HG03342 (cell line): ENCODE data around the gene PLEKHG1.
A peak's percentile ranks its signal among the peaks of the same experiment; 100 is the strongest.

Experiments
- ATAC-seq: cut with Tn5 transposase; IDR thresholded peaks from one replicate; pipeline ENCODE4 v1.9.1; 2021; ENCODE audit warnings: mild to moderate bottlenecking, moderate library complexity; ENCODE audit not compliant: unreplicated experiment

The PLEKHG1 gene

DNA sequence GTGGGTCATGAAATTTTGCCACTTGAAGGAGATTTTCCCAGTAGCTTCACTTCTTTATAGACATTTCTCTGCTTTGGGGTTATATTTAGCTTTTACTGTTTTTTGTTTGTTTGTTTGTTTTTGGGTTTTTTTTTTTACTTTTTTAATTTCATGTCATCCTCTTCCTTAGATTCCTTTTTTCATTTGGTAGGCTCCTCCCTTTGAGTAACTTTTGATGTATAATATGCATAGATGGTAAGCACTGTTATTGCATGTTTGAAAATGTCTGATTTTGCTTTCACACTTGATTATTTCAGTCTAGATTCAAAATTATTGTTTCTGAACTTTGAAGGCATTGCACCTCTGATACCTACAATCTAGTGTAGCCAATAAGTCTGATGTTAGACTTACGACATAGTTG, 37.6 kb downstream of the PLEKHG1 start:
- ATAC-seq: no peak

DNA sequence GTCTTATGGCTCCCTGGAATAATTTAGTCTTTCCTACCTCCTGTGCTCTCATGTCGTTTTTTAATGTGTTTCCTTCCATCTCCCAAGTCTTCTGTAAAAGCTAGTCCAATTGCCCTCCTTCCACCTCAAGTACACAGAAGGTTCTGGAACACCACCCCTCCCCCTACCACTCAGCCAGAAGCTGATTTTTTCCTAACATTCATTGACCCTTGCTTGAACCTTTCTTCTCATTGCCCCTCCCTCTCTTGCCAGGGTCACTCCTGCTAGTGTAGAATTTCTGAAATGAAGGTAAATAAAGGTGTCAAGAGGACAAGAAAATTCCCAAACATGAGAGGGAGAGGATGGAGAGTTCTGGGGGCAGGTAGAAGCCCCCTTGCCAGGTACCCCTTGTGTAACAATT, 38.6 kb downstream of the PLEKHG1 start:
- no peak for ATAC-seq

DNA sequence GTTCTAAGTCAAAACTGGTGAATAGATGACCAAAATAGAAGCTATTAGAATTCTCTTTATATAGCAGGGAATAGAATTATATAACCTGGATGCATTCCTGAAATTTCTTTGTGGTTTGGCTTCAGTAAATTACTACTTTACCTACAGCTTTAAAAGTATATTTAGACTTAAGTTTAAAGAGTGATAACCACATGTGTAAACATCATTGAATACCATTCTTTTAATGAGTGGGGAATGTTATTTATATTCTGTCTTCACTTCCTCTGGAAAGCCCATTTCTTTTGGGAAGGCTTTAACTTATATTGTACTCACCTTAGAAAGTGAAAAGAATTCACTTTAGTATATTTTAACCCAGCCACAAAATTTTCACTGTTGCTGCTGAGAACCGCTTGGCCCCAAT, 39.1 kb downstream of the PLEKHG1 start:
- ATAC-seq: no peak

DNA sequence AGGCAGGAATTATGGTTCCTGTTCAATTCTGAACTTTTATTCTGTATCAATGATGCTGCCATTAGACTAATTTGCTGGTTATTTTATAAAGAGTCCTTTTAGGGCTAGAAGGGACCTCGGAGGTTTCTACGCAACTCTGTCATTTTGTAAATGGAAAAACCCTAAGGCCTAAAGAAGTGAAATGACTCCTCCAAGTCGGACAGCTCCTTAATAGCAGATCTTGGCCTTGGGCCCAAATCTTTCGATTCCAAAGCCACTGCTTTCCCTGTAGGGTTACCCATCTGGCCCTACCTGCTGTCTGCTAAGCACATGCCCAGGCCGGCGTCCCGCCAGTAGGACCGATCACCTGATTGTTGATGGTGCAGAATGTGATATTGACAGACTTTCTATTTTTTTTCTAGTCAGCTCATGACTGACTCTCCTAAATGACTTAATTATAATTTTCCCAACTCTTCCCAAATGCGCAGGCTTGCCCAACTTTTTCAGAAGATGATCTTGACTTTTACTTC, 40.2 kb downstream of the PLEKHG1 start:
- no peak for ATAC-seq

DNA sequence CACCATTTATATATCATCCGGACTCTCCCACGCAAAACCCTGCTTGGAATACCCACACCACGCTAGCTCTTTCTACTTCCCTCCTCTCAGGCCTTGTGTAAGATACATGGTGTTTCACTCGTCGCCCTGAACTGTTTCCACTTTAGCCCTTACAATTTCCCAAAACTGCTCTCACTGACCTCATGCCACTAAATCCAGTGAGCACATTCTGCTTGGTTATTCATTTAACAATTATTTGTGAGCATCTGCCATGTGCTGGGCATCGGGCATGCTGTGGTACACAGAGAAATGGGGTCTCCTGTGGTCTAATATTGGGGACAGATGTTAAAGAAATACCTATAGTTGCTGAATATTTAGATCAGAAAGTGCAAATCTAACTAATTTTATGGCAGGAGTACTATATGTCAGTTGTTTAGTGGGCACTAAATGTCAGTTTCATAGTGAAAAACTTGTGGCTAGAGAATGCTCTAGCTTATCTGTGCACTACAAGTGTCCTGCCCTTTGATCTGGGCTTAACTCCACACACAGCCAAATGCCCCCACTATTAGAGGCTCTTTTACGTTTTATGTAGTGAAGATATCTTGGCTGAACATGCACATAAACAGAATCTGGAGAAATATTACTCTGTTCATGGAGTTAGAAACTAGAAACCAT, 41.0 kb downstream of the PLEKHG1 start:
- ATAC-seq: no peak

DNA sequence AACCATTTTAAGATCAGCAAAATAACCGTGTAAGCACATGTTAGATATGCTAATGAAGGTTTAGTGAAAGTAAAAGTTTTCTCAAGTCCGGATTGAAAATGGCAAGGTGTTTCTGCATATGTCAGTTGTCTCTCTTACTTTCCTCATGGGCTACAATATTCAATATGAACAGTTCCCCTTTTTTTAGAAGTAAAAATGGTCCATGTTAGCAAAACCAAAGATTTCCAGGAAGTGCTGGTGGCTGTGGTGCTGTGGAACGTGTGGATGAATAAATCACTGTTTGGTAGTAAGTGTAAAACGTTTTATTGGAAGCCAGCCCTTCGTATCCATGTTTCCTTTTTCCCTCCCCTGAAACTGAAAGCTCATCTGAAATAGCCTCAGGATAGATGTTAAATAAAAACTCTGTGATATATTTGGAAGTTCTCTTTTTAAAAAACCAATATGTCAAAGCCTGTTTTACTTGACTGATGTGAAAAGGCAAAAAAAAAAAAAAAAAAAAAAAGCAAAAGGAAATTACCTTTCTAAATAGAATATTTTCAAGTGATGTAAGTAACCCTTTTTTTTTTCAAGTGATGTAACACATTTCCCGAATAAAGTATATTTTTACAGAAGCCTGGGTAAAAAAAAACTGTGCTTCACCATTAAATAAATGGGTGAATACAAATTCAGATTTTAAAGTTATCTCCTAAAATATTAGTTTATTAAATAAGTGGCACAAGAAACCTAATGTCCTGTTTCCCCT, 41.9 kb downstream of the PLEKHG1 start:
- ATAC-seq: peak; percentile 62

DNA sequence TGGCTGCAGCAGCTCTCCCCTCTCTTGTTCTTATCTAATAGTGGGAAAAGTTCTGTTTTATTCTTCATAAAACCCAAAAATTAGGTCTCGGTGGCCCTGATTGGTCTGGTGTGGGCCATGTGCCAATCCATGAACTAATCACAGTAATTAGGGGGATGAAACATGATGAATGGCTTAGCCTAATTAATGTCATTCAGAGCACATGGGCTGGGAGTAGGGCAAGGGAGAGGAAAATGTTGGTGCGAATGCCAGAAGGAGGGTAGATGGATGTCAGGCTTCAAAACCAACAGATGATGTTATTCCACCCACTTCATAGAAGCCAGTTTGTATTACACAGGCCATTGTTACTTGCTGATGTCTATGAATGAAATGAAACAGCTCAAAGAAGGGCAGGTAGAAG, 46.5 kb downstream of the PLEKHG1 start:
- ATAC-seq: no peak

DNA sequence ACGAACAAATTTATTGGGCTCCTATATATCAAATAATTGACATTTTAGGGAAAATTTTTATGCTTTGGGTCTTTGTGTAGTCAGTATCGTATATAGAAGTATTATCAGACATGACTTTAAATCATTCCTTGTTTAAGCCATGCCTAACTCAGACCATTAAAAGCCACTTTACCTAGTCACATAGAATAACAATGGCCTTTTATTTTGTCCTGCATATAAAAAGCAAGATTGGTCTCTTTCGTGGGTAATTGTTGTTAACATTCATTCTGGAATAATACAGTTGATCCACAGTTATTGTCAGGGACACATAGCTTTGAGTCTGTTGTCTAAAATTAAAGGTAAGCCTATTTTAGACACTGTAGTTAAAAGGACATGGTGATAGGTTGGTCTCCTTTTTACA, 47.4 kb downstream of the PLEKHG1 start:
- no peak for ATAC-seq
